GM19372 (cell line): ENCODE results near the gene RAB7B.
"Not testable (repeated sequence)": the region's sequence is repeated elsewhere in the genome, so short reads cannot be mapped to it uniquely, and the experiment has no call there.

ENCODE experiments used
- ATAC-seq: cut with Tn5 transposase; IDR thresholded peaks from one replicate; pipeline ENCODE4 v1.9.1; 2021; ENCODE audit warnings: mild to moderate bottlenecking, low read depth, moderate library complexity; ENCODE audit not compliant: unreplicated experiment

RAB7B gene

GRCh38 chr1:206000641-206001339 is 2.4 kb downstream of the RAB7B start:
- no peak for ATAC-seq

- no peak for ATAC-seq
Observed at GRCh38 chr1:205998457-205999241, 4.5 kb downstream of the RAB7B start.

- ATAC-seq: not testable (repeated sequence)
Observed at GRCh38 chr1:205996641-205997040, 6.6 kb downstream of the RAB7B start.

- no peak for ATAC-seq
Observed at GRCh38 chr1:205994346-205994745, 8.8 kb downstream of the RAB7B start.

- ATAC-seq: no peak
Observed at GRCh38 chr1:205993068-205993467, 10.1 kb downstream of the RAB7B start.

GRCh38 chr1:205992218-205992882 is 10.8 kb downstream of the RAB7B start:
- ATAC-seq: no peak

GRCh38 chr1:205991237-205991636 is 12.0 kb downstream of the RAB7B start:
- ATAC-seq: no peak

- no peak for ATAC-seq
Observed at GRCh38 chr1:205990226-205990625, 13.0 kb downstream of the RAB7B start.

GRCh38 chr1:205989786-205990185 is 13.4 kb downstream of the RAB7B start:
- no peak for ATAC-seq

- ATAC-seq: no peak
Observed at GRCh38 chr1:205988585-205988995, 14.6 kb downstream of the RAB7B start.

- ATAC-seq: no peak
Observed at GRCh38 chr1:205986861-205987260, 16.3 kb downstream of the RAB7B start.

GRCh38 chr1:205986292-205986691 is 16.9 kb downstream of the RAB7B start:
- ATAC-seq: no peak

- no peak for ATAC-seq
Observed at GRCh38 chr1:205985330-205986005, 17.7 kb downstream of the RAB7B start.

GRCh38 chr1:205983925-205984725 is 19.1 kb downstream of the RAB7B start:
- ATAC-seq: no peak

- no peak for ATAC-seq
Observed at GRCh38 chr1:205981257-205981656, 21.9 kb downstream of the RAB7B start.

- no peak for ATAC-seq
Observed at GRCh38 chr1:205980237-205980870, 22.8 kb downstream of the RAB7B start.

GRCh38 chr1:205979301-205979700 is 23.9 kb downstream of the RAB7B start:
- no peak for ATAC-seq

- ATAC-seq: no peak
Observed at GRCh38 chr1:205978676-205979075, 24.5 kb downstream of the RAB7B start.

- no peak for ATAC-seq
Observed at GRCh38 chr1:205977402-205978014, 25.7 kb downstream of the RAB7B start.
